ENCODE data around the gene MAVS. TPM values are rescaled to one million over a fixed set of nuclear protein-coding genes. Genes with fewer than 3 reads are reported as not detected.

MAVS gene
- total RNA-seq, 2 donors from 2014 or later = 35.2 to 42.1 TPM

- H3K4me3 ChIP-seq = no peak overlapping the region
- no peaks in the 10 kb centered on the region for H3K9me3 ChIP-seq
- H3K27me3 ChIP-seq (replicated peaks; ENCODE audit: insufficient read depth) = no peaks in the 10 kb centered on the region
- H3K4me1 ChIP-seq (ENCODE audit: control insufficient read depth in 1 of 2, low read depth in 2 of 2) = peaks cover 17 to 45% of the 10 kb centered on the region in 2 donors
- ATAC-seq (ENCODE audit: insufficient number of reproducible peaks, low FRiP score, low read depth) = no peak
- peaks cover 39% of the 10 kb centered on the region for H3K36me3 ChIP-seq
- H3K27ac ChIP-seq = no peak overlapping the region
- no peak for TF ChIP-seq CTCF (IDR thresholded peaks at IDR 0.05)
- DNase-seq (ENCODE audit: low spot score) = no peak
Measured at GRCh38 chr20:3910853-3911252, 64.2 kb downstream of the MAVS start.

DNA sequence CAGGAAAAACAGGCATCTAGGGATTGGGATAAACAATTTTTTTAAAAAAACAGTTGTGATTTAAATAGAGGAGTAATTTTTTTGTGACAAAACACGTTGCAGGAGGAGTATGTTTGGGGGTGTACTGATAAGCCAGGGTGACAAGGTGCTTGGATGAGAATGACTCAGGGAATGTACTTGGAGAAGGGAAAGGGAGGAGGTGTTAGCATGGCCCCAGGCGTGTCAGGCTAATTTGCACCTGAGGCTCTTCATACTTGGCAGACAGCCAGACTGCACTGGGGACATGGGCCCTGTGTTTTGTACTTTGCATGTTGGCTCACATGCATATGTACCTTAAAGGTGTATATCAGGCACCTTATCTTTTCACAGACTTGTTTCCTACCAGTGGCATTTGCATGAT, 65.3 kb downstream of the MAVS start:
- no peak for TF ChIP-seq CTCF (IDR thresholded peaks at IDR 0.05)
- Histone ChIP-seq H3K36me3 (peaks cover 39% of the 10 kb centered on the region), H3K27me3 (replicated peaks; ENCODE audit: insufficient read depth) (no peaks in the 10 kb centered on the region), H3K9me3 (no peaks in the 10 kb centered on the region), H3K27ac (no peak overlapping the region), H3K4me3 (no peak overlapping the region), H3K4me1 (ENCODE audit: control insufficient read depth in 1 of 2, low read depth in 2 of 2) (peaks cover 15 to 46% of the 10 kb centered on the region in 2 donors)
- no peak for DNase-seq (ENCODE audit: low spot score)
- ATAC-seq (ENCODE audit: insufficient number of reproducible peaks, low FRiP score, low read depth) = no peak

GRCh38 chr20:3914446-3914845, 67.8 kb downstream of the MAVS start:
- H3K36me3 ChIP-seq = peaks cover 47% of the 10 kb centered on the region
- H3K4me1 ChIP-seq (ENCODE audit: control insufficient read depth in 1 of 2, low read depth in 2 of 2) = peaks cover 10 to 35% of the 10 kb centered on the region in 2 donors
- no peak overlapping the region for H3K4me3 ChIP-seq
- H3K9me3 ChIP-seq = no peaks in the 10 kb centered on the region
- ATAC-seq (ENCODE audit: insufficient number of reproducible peaks, low FRiP score, low read depth) = no peak
- DNase-seq (ENCODE audit: low spot score) = no peak
- H3K27ac ChIP-seq = no peak overlapping the region
- no peak for TF ChIP-seq CTCF (IDR thresholded peaks at IDR 0.05)
- H3K27me3 ChIP-seq (replicated peaks; ENCODE audit: insufficient read depth) = no peaks in the 10 kb centered on the region

- no peak for TF ChIP-seq CTCF (IDR thresholded peaks at IDR 0.05)
- no peaks in the 10 kb centered on the region for H3K27me3 ChIP-seq (replicated peaks; ENCODE audit: insufficient read depth)
- peaks cover 12 to 33% of the 10 kb centered on the region in 2 donors for H3K4me1 ChIP-seq (ENCODE audit: control insufficient read depth in 1 of 2, low read depth in 2 of 2)
- no peak overlapping the region for H3K27ac ChIP-seq
- H3K36me3 ChIP-seq = peaks cover 39% of the 10 kb centered on the region
- no peaks in the 10 kb centered on the region for H3K9me3 ChIP-seq
- ATAC-seq (ENCODE audit: insufficient number of reproducible peaks, low FRiP score, low read depth) (no peak), DNase-seq (ENCODE audit: low spot score) (no peak)
- H3K4me3 ChIP-seq = no peak overlapping the region
Measured at GRCh38 chr20:3915691-3916090, 69.1 kb downstream of the MAVS start.

DNA sequence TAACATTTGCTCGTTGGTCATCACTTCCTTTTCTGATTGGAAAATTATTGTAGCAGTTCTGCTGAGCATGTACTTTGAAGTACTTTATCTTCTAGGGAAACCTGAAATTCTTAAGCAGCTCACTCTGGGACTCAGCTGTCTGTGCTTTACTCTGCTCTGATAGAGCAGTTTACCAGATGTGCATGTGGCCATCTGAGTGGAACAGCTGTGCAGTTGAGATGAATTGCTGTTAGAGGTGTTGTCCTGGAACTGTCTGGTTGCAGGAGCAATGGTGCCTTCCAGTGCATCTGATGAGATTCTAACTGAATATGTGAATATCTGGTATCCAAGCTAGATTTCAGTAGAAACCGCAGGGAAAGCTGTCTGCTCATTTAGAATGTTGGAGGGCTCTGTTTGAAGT, 69.7 kb downstream of the MAVS start:
- ATAC-seq (ENCODE audit: insufficient number of reproducible peaks, low FRiP score, low read depth) = no peak
- Histone ChIP-seq H3K4me1 (ENCODE audit: control insufficient read depth in 1 of 2, low read depth in 2 of 2) (peaks cover 12 to 33% of the 10 kb centered on the region in 2 donors), H3K27me3 (replicated peaks; ENCODE audit: insufficient read depth) (no peaks in the 10 kb centered on the region), H3K9me3 (no peaks in the 10 kb centered on the region), H3K36me3 (peaks cover 32% of the 10 kb centered on the region), H3K4me3 (no peak overlapping the region), H3K27ac (no peak overlapping the region)
- no peak for TF ChIP-seq CTCF (IDR thresholded peaks at IDR 0.05)
- no peak for DNase-seq (ENCODE audit: low spot score)

Measured in thoracic aorta (tissue), 2 donors.